Hepatocyte (in vitro differentiated cells): ENCODE results near the gene CTNNAL1.

ENCODE experiments used
- CTCF ChIP-seq: fragments of 200-600 bp; sonication (generic); IDR thresholded peaks from 2 replicates; pipeline ENCODE4 v1.5.1; 2016; ENCODE audit warnings: antibody characterized with exemption, mild to moderate bottlenecking; ENCODE audit not compliant: poor library complexity
- EZH2 ChIP-seq: fragments of 200-600 bp; sonication (generic); IDR thresholded peaks from 2 replicates; pipeline ENCODE4 v1.6.1; 2016; ENCODE audit warnings: antibody characterized with exemption, mild to moderate bottlenecking, borderline replicate concordance

GRCh38 chr9:108967916-108968315, 45.4 kb downstream of the CTNNAL1 start:
- no peak for TF ChIP-seq EZH2
- no peak for TF ChIP-seq CTCF
